Smooth muscle cell (in vitro differentiated cells): ENCODE measurements around the gene KISS1R. TPM values are rescaled to one million over a fixed set of nuclear protein-coding genes. Genes with fewer than 3 reads are reported as not detected.

Source experiments
- DNase-seq: peaks from one replicate; lab custom pipeline; 2025; ENCODE audit not compliant: unreplicated experiment; lab: John Stamatoyannopoulos, UW
- H2AFZ ChIP-seq: fragments of 200-600 bp; sonication (generic); 2 replicates; pipeline ENCODE4 v1.6.0; 2016; ENCODE audit warnings: antibody characterized with exemption, low read depth, mild to moderate bottlenecking
- H3F3A ChIP-seq: fragments of 200-600 bp; sonication (generic); 2 replicates; pipeline ENCODE4 v1.6.0; 2017; ENCODE audit warnings: antibody characterized with exemption, low read depth
- H3K27ac ChIP-seq: fragments of 200-600 bp; sonication (generic); 2 replicates; pipeline ENCODE4 v1.5.1; 2016; ENCODE audit warnings: low read depth, mild to moderate bottlenecking
- H3K27me3 ChIP-seq: fragments of 200-600 bp; sonication (generic); 2 replicates; pipeline ENCODE4 v1.6.1; 2016; ENCODE audit warnings: low read depth, mild to moderate bottlenecking
- H3K36me3 ChIP-seq: fragments of 200-600 bp; sonication (generic); 2 replicates; pipeline ENCODE4 v1.5.1; 2016; ENCODE audit warnings: low read depth
- H3K4me1 ChIP-seq: fragments of 200-600 bp; sonication (generic); 2 replicates; pipeline ENCODE4 v1.5.1; 2016; ENCODE audit warnings: low read depth
- H3K4me2 ChIP-seq: fragments of 200-600 bp; sonication (generic); 2 replicates; pipeline ENCODE4 v1.6.0; 2016; ENCODE audit warnings: mild to moderate bottlenecking
- H3K4me3 ChIP-seq: fragments of 200-600 bp; sonication (generic); 2 replicates; pipeline ENCODE4 v1.5.1; 2016; ENCODE audit warnings: mild to moderate bottlenecking
- H3K79me2 ChIP-seq: fragments of 200-600 bp; sonication (generic); 2 replicates; pipeline ENCODE4 v1.6.0; 2016; ENCODE audit warnings: low read depth, mild to moderate bottlenecking
- H3K9ac ChIP-seq: fragments of 200-600 bp; sonication (generic); 2 replicates; pipeline ENCODE4 v1.6.0; 2016; ENCODE audit warnings: low read depth
- H3K9me3 ChIP-seq: fragments of 200-600 bp; sonication (generic); replicated peaks from 2 replicates; pipeline ENCODE4 v1.5.1; 2016; ENCODE audit warnings: low read depth
- H4K20me1 ChIP-seq: fragments of 200-600 bp; sonication (generic); 2 replicates; pipeline ENCODE4 v1.6.0; 2016; ENCODE audit warnings: low read depth
- CTCF ChIP-seq: fragments of 200-600 bp; sonication (generic); IDR thresholded peaks from 2 replicates; pipeline ENCODE4 v1.5.1; 2017; ENCODE audit warnings: borderline replicate concordance, mild to moderate bottlenecking, antibody characterized with exemption; ENCODE audit not compliant: insufficient read depth, poor library complexity, severe bottlenecking
- WGBS: methylation state at CpG from one replicate; pipeline ENCODE4 v1.1.7; 2016; ENCODE audit warnings: low lambda C conversion rate; 5-methylcytosine and 5-hydroxymethylcytosine counted together
- polyA plus RNA-seq: library from polyadenylated mRNA; unstranded; fragments of >200 nt; fragmentation: Nextera tagmentation; extraction: Ambion mirVana; gene quantifications from 2 replicates; pipeline ENCODE4 v1.2.1, GENCODE V29; 2016
- total RNA-seq: library from RNA; depleted of rRNA; stranded (reverse); fragments of >200 nt; gene quantifications from 2 replicates; pipeline ENCODE4 v1.2.3, GENCODE V29; 2014

Gene KISS1R
- total and polyA plus RNA-seq, 2 experiments from 2014 or later = 0.61 TPM; not detected in 1

DNA sequence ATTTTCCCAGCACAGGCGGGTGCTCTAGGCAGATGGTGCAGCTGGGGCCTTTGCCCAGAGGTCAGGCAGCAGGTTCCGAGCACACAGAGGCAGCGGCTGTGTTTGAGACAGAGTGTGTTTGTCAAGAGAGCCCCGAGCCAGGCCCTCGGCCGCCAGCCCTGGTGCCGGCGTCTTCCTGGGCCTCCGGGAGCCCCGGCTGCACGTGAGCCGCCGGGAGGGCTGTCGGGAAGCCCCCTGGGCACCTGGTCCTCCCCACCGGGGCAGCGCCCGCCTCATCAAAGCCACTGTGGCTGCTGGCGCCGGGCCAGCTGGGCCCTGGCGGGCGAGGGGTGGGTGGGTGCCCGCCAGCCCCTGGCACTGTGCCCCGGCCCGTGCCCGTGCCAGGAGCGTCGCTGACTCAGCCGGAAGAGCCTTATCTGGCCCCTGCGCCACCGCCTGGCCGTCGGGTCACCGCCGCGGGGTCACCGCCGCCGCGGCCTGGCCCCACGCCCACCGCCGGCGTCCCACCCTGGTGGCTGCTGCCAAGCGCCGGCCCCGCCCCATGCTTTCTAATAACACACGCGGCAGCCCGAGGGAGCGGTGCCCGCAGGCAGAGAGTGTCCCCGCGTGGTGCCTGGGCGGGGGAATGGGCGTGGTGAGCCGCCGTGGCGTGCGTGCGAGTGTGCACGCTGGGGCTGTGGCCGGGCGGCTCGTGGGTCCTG lies 23.6 kb downstream of the KISS1R start:
- no peak for DNase-seq
- H3K36me3 ChIP-seq = no peaks in the 10 kb centered on the region
- H4K20me1 ChIP-seq = peaks cover 98% of the 10 kb centered on the region
- peaks cover 100% of the 10 kb centered on the region for H3K79me2 ChIP-seq
- 80% methylated on average over 8 of the region's 64 CpGs for WGBS
- H3K4me2 ChIP-seq = no peak overlapping the region
- H3F3A ChIP-seq = peaks cover 3% of the 10 kb centered on the region
- no peak overlapping the region for H3K27ac ChIP-seq
- H2AFZ ChIP-seq = no peak overlapping the region
- no peaks in the 10 kb centered on the region for H3K4me1 ChIP-seq
- no peaks in the 10 kb centered on the region for H3K9me3 ChIP-seq
- no peak overlapping the region for H3K9ac ChIP-seq
- no peak overlapping the region for H3K4me3 ChIP-seq
- no peak for TF ChIP-seq CTCF
- H3K27me3 ChIP-seq = no peaks in the 10 kb centered on the region

DNA sequence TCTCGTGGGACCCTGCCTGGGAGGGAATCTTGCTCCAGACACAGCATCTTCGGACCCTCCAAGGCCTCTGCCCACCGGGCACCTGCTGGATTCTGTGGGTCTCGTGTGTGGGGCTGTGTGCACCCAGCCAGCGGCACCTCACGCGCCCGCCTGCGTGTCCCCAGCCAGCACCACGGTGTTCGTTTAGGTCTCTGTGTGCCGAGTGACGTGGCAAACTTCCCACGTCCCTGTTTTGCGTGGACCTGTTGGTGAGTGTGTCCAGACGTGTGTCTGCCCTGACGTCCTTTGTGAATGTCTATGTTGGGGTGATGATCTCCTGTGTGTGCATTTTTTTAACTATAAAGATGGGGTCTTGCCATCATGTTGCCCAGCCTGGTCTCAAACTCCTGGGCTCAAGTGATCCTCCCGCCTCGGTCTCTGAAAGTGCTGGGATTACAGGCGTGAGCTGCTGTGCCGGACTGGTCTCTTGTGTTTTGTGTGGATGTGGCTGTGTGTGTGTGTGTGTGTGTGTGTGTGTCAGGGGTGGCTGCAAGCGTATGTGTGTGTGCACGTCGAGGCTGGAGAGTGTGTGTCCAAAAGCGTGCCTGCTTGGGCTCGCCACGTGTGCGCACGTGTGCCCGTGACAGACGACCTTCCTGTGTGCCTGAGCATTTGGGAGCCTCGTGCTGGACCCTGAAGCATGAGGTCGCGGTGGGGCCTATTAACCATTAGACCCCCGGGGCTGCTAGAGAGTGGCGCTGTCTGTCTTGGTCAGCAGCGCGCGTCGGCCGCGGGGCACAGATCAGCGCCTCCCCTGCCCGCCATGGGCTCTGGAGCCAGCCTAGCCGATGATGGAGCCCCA lies 24.4 kb downstream of the KISS1R start:
- Histone ChIP-seq H3F3A (peaks cover 3% of the 10 kb centered on the region), H3K4me1 (no peaks in the 10 kb centered on the region), H3K27me3 (no peaks in the 10 kb centered on the region), H3K27ac (no peak overlapping the region), H3K4me3 (no peak overlapping the region), H3K9me3 (no peaks in the 10 kb centered on the region), H3K9ac (no peak overlapping the region), H3K79me2 (peaks cover 100% of the 10 kb centered on the region), H2AFZ (no peak overlapping the region), H4K20me1 (peaks cover 98% of the 10 kb centered on the region), H3K4me2 (no peak overlapping the region), H3K36me3 (no peaks in the 10 kb centered on the region)
- no peak for DNase-seq
- 95% methylated on average over 29 of the region's 45 CpGs for WGBS
- no peak for TF ChIP-seq CTCF

DNA sequence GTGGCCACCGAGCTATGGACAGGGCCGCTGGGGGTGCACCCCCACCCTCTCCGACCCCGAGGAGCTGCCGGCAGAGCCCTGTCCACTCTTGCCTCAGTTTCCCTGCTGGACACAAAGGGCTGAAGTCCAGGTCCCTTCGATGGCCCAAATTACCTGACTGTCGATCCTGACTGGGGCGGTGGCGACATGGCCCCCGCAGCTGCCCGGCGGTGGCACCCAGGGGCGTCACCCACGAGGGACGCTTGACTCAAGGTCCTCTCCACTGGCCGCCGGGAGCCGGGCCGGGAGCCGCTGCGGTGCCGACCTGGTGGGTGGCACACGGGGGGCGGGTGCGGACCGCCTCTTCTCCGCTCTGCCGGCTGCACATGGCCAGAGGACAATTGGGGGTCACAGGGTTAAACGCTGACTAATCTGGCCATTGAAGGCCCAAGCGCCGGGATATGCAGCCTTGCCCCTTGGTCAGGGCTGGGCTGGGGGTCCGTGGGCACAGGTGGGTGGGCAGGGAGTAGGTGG lies 25.1 kb downstream of the KISS1R start:
- H3K4me1 ChIP-seq = no peaks in the 10 kb centered on the region
- H3K9ac ChIP-seq = no peak overlapping the region
- H2AFZ ChIP-seq = no peak overlapping the region
- peaks cover 98% of the 10 kb centered on the region for H4K20me1 ChIP-seq
- no peak overlapping the region for H3K4me2 ChIP-seq
- no peaks in the 10 kb centered on the region for H3K9me3 ChIP-seq
- no peaks in the 10 kb centered on the region for H3K36me3 ChIP-seq
- peaks cover 100% of the 10 kb centered on the region for H3K79me2 ChIP-seq
- no peaks in the 10 kb centered on the region for H3K27me3 ChIP-seq
- H3K4me3 ChIP-seq = no peak overlapping the region
- 97% methylated on average over 29 of the region's 32 CpGs for WGBS
- TF ChIP-seq CTCF = no peak
- H3K27ac ChIP-seq = no peak overlapping the region
- H3F3A ChIP-seq = no peaks in the 10 kb centered on the region
- DNase-seq = no peak
